NCI-H2171 treated with DMSO at 0.1 percent for 48 hours (cell line): Measurements from ENCODE around the gene UBN2.
"Not testable (repeated sequence)": the region's sequence is repeated elsewhere in the genome, so short reads cannot be mapped to it uniquely, and the experiment has no call there.

Source experiments
- DNase-seq: peaks from one replicate; lab custom pipeline; 2025; lab: John Stamatoyannopoulos, UW

The UBN2 gene

GRCh38 chr7:139230774-139231512 lies at the start of gene UBN2:
TSS of gene UBN2 (plus strand) at chr7:139231237. CDS start at chr7:139231485, 248 bp downstream.
- DNase-seq, result peak; percentile 92

GRCh38 chr7:139181404-139181803 lies 49.6 kb upstream of the UBN2 start:
- DNase-seq, result no peak

- DNase-seq, result no peak
Observed at GRCh38 chr7:139182363-139182762, 48.7 kb upstream of the UBN2 start.

GRCh38 chr7:139183251-139183650 lies 47.8 kb upstream of the UBN2 start:
- DNase-seq, result no peak

GRCh38 chr7:139183878-139184338 lies 47.1 kb upstream of the UBN2 start:
- no peak for DNase-seq

GRCh38 chr7:139186146-139186545 lies 44.9 kb upstream of the UBN2 start:
- DNase-seq, result no peak

- no peak for DNase-seq
Observed at GRCh38 chr7:139189357-139189756, 41.7 kb upstream of the UBN2 start.

GRCh38 chr7:139192014-139192706 lies 38.9 kb upstream of the UBN2 start:
- no peak for DNase-seq

GRCh38 chr7:139200382-139200781 lies 30.7 kb upstream of the UBN2 start:
- no peak for DNase-seq

GRCh38 chr7:139203992-139204391 lies 27.0 kb upstream of the UBN2 start:
- no peak for DNase-seq

GRCh38 chr7:139205843-139206242 lies 25.2 kb upstream of the UBN2 start:
- no peak for DNase-seq

- no peak for DNase-seq
Observed at GRCh38 chr7:139212133-139212532, 18.9 kb upstream of the UBN2 start.

GRCh38 chr7:139213489-139213888 lies 17.5 kb upstream of the UBN2 start:
- DNase-seq, result not testable (repeated sequence)

GRCh38 chr7:139218173-139218572 lies 12.9 kb upstream of the UBN2 start:
- DNase-seq, result no peak

- no peak for DNase-seq
Observed at GRCh38 chr7:139224219-139224618, 6.8 kb upstream of the UBN2 start.

- not testable (repeated sequence) for DNase-seq
Observed at GRCh38 chr7:139224836-139225235, 6.2 kb upstream of the UBN2 start.

- not testable (repeated sequence) for DNase-seq
Observed at GRCh38 chr7:139225286-139226157, 5.5 kb upstream of the UBN2 start.

- not testable (repeated sequence) for DNase-seq
Observed at GRCh38 chr7:139226158-139226515, 4.9 kb upstream of the UBN2 start.

- not testable (repeated sequence) for DNase-seq
Observed at GRCh38 chr7:139226988-139227488, 4.0 kb upstream of the UBN2 start.

GRCh38 chr7:139230023-139230422 lies 1.0 kb upstream of the UBN2 start:
- no peak for DNase-seq

GRCh38 chr7:139230484-139230773 lies 608 bp upstream of the UBN2 start:
- DNase-seq, result no peak
